ENCODE data around the gene RDH5.

The RDH5 gene

DNA sequence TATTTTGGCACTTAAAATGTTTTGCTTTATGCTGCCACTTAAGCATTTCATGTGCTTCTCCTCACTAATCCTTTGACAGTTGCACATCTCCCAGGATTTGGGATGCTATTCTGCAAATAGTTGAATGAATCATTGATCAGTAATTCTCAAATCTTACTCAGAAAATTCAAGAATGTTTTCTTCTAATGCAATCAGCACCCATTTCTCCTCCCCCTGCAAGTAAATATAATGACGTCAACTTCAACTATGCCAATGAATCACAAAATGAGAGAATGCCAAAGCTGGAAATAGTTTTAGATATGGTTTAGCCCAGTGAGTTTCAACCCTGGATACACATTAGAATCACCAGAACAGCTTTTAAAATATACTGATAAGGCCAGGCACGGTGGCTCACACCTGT is 6.5 kb upstream of the RDH5 start:
- H3K4me3 ChIP-seq (ENCODE audit: low read depth, low read length), result no peak overlapping the region
- TF ChIP-seq, protein P1, sequence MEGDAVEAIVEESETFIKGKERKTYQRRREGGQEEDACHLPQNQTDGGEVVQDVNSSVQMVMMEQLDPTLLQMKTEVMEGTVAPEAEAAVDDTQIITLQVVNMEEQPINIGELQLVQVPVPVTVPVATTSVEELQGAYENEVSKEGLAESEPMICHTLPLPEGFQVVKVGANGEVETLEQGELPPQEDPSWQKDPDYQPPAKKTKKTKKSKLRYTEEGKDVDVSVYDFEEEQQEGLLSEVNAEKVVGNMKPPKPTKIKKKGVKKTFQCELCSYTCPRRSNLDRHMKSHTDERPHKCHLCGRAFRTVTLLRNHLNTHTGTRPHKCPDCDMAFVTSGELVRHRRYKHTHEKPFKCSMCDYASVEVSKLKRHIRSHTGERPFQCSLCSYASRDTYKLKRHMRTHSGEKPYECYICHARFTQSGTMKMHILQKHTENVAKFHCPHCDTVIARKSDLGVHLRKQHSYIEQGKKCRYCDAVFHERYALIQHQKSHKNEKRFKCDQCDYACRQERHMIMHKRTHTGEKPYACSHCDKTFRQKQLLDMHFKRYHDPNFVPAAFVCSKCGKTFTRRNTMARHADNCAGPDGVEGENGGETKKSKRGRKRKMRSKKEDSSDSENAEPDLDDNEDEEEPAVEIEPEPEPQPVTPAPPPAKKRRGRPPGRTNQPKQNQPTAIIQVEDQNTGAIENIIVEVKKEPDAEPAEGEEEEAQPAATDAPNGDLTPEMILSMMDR (IDR thresholded peaks at IDR 0.05; ENCODE audit: low read depth, low read length), result no peak

DNA sequence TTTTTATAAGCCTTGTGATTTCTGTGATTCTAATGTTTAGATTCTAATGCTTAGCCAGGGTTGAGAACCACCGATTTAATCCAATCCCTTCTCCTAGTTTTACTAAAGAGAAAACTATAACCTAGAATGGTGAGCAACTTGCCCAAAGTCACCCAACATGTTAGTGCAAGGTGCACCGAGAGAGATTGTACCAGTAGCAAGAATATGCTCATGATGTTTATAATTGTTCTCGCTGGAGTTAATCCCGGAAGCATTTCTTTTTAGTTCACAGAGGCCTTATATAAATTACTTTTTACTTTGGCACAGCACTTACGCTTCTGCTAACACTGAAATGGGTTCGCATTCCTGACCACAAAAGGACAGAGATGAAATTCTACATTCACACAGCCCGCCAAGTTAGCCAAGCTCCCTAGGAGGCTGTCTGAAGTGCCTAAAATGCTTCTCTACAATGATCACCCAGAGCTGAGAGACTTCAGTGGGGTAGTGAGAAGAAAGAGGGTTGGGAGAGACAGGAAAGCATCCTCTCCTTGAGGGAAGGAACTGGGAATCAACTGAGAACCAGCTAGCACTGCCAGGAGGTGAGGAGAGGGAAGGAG is 4.9 kb upstream of the RDH5 start:
- TF ChIP-seq, protein P1 (IDR thresholded peaks at IDR 0.05; ENCODE audit: low read depth, low read length), result no peak
- peak overlapping the region; percentile 75 for H3K4me3 ChIP-seq (ENCODE audit: low read depth, low read length)

DNA sequence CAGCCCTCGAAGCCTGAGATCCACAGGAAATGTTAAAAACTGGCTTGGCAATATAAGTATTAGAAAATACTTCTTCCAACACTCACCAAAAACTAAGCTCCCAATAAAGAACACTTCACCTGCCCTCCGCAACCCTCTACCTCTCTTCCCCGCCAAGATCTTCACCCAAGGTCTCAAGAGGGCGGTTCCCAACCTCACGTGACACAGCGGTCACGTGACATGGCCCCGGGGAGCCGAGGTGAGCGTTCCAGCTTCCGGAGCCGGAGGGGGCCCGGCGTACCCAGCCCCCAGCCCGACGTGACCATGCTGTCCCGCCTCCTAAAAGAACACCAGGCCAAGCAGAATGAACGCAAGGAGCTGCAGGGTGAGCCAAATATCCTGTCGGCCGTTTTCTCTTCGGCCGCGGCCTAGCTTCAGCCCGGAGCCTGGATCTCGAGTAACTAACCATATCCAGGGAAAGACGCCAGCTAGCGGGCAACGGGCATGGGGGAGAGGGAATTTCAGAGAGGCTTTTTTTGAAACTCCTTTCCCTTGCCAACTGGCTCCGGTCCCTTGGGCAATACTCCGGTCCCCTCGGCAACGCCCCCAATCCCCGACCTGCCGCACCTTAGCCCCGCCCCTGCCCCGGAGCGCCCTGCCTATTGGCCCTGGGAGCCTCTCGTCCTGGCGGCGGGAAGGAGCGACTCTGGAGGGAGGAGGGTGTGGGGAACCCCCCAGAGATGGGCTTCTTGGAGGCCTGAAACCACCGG is 4.2 kb upstream of the RDH5 start, which contains the start of gene BLOC1S1:
TSS of gene BLOC1S1 (plus strand) at position 214 of the 749 bp plus-strand sequence. CDS start at position 220, 6 bp downstream.
- TF ChIP-seq, protein P1 (IDR thresholded peaks at IDR 0.05; ENCODE audit: low read depth, low read length), result no peak
- H3K4me3 ChIP-seq (ENCODE audit: low read depth, low read length), result peak within 1 kb of the TSS; percentile 75

DNA sequence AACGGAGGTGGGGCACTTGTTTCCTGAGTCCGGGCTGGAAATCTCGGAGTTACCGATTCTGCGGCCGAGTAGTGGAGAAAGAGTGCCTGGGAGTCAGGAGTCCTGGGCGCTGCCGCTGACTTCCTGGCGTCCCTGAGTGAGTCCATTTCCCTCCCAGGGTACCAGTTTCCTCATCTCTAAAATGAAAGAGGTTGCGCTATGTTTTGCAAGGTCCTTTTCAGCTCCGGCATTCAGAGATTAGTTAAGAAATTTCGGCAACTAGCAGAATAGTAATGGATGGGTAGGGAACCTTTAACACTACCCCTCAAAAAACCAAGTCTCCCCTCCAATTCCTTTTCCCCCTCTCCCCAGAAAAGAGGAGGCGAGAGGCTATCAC is 3.6 kb upstream of the RDH5 start:
- TF ChIP-seq, protein P1 (IDR thresholded peaks at IDR 0.05; ENCODE audit: low read depth, low read length), result no peak
- peak overlapping the region; percentile 75 for H3K4me3 ChIP-seq (ENCODE audit: low read depth, low read length)

DNA sequence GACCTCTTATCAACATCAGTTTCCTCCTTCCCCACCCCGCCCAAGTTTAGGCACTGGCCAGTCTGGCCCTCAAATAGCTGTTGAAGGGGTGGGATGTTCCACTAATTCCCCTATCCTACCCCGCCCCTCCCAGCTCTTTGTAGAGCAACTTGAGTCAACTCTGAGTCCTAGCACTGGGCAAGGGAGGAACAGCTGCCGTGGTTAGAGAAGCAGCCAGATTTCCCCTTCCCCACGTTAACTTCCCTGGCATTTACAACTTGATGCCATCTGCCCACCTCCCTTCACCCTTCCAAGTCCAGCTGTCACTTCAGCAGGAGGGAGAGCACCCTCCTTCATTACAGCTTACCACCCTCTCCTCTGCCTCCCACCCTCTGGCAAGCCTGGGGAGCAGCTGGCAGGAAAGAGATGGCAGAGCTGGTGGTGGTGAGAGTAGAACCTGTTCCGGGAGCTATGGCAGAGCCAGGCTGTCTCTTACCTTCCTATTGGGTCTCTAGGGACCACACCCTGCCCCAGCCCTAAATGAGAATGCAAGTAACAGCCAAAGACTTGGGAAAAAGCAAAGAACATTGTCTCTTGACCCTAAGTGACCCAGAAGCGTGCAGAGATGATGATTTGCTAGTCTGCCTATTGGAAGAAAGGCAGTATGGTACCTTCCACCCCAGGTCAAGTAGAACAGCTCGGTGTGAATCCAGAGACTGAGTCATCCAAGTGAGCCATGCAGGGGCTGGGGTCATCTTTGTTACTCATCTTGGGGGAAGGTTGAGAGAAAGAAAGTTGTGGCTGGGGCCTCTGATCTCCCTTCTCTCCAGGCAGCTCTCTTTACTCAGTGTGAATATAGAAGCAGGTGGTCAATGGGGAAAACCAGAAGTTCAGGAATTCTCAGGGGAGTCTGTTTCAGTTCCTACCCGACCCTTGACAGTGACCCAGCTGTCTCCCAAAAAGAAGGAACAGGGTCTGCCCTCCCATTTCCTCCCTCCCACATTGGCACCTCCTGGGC is 2.9 kb upstream of the RDH5 start:
- H3K4me3 ChIP-seq (ENCODE audit: low read depth, low read length), result peak overlapping the region; percentile 75
- TF ChIP-seq, protein P1 (IDR thresholded peaks at IDR 0.05; ENCODE audit: low read depth, low read length), result no peak

DNA sequence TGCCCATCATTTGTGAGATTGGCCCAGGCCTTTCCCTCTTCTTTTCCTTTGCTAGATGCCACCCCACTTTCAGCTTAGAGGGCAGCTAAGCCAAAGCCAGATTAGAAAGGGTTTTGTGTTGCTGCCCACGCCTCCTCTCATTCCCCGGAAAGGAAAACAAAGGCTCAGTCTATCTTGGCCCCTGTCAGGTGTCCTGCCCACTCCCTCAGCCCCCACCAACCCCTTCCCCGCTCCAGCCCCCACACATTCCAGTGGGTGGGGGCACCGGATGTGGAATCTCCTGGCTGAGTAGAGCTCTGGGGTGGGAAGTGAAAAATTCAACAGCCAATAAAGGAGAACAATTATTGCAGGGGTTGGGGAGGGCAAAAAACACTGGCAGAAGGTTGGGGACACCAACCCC is 2.2 kb upstream of the RDH5 start:
- no peak overlapping the region for H3K4me3 ChIP-seq (ENCODE audit: low read depth, low read length)
- TF ChIP-seq, protein P1 (IDR thresholded peaks at IDR 0.05; ENCODE audit: low read depth, low read length), result no peak

Measured in WI38 (cell line).